ENCODE results near the gene TMTC4. TPM values are rescaled to one million over a fixed set of nuclear protein-coding genes. Genes with fewer than 3 reads are reported as not detected.
"Not testable (repeated sequence)": the region's sequence is repeated elsewhere in the genome, so short reads cannot be mapped to it uniquely, and the experiment has no call there.

The TMTC4 gene
- total RNA-seq, 1 experiment from 2014 or later = 28.1 TPM

- TF ChIP-seq CTCF (conservative IDR thresholded peaks at IDR 0.05) = no peak
- H3K4me1 Mint-ChIP-seq = peaks cover 2 to 6% of the 10 kb centered on the region in 2 experiments
- no CpG with 5 or more reads among the region's 12 CpGs for WGBS (ENCODE audit: extremely low coverage, insufficient read length, low lambda C conversion rate)
Measured at GRCh38 chr13:100580045-100580444, 94.5 kb downstream of the TMTC4 start.

GRCh38 chr13:100577239-100577638 is 97.4 kb downstream of the TMTC4 start:
- H3K14ac ChIP-seq (ENCODE audit: insufficient read depth, low read length); H2BK120ac ChIP-seq (ENCODE audit: low read depth, low read length, poor library complexity, severe bottlenecking); H3K79me2 ChIP-seq (ENCODE audit: insufficient read depth, low read length); H3K4me1 ChIP-seq (ENCODE audit: insufficient read depth, low read length); H3K4me3 Mint-ChIP-seq; H3K27ac ChIP-seq (ENCODE audit: insufficient read length, low read depth, low read length); H2AFZ ChIP-seq (ENCODE audit: low read length); H2BK12ac ChIP-seq (ENCODE audit: insufficient read length, low read depth, low read length); H3K56ac ChIP-seq (ENCODE audit: insufficient read length, low read depth, low read length); H4K20me1 ChIP-seq (ENCODE audit: control insufficient read depth, insufficient read depth, insufficient read length); H3K4me2 ChIP-seq (ENCODE audit: insufficient read depth, insufficient read length, low read length); H4K8ac ChIP-seq (replicated peaks; ENCODE audit: insufficient read length, low read depth, low read length); H2BK5ac ChIP-seq (ENCODE audit: insufficient read length, low read length); H3K18ac ChIP-seq (ENCODE audit: insufficient read length, low read depth, low read length); H3K23me2 ChIP-seq (ENCODE audit: insufficient read length, low read depth, low read length, poor library complexity, severe bottlenecking); H3K4me1 Mint-ChIP-seq; H2BK15ac ChIP-seq (ENCODE audit: low read depth, low read length); H3K79me1 ChIP-seq (ENCODE audit: insufficient read depth, low read depth, low read length, poor library complexity, severe bottlenecking); H3K4ac ChIP-seq (ENCODE audit: low read depth, low read length); H3K27me3 ChIP-seq (ENCODE audit: insufficient read depth, low read length); H3K27ac Mint-ChIP-seq; H3K27me3 Mint-ChIP-seq (ENCODE audit: low read depth); H2AK5ac ChIP-seq (ENCODE audit: insufficient read length, low read length); DNase-seq; H3K9me3 ChIP-seq (ENCODE audit: control insufficient read depth, low read depth, low read length); H3T11ph ChIP-seq (ENCODE audit: low read length); H4K5ac ChIP-seq (ENCODE audit: insufficient read length, low read depth, low read length); H4K91ac ChIP-seq (ENCODE audit: insufficient read length, low read depth, low read length); H3K9ac ChIP-seq (ENCODE audit: extremely low read depth, insufficient read length, low read length); H3K23ac ChIP-seq (ENCODE audit: insufficient read length, low read depth, low read length); H2BK20ac ChIP-seq (ENCODE audit: low read depth, low read length, poor library complexity, severe bottlenecking): not testable (repeated sequence)
- H3K9me3 Mint-ChIP-seq = peaks cover 15 to 18% of the 10 kb centered on the region in 2 experiments; a peak in 4 of 5 replicates
- H3K36me3 Mint-ChIP-seq (ENCODE audit: insufficient read depth in 1 of 3, low read depth in 3 of 3) = peaks cover 16 to 23% (median 16%) of the 10 kb centered on the region in 3 experiments
- no CpG with 5 or more reads among the region's 4 CpGs for WGBS (ENCODE audit: extremely low coverage, insufficient read length, low lambda C conversion rate)

More at GRCh38 chr13:100580045-100580444, 94.5 kb downstream of the TMTC4 start:
- Histone ChIP-seq H3K23ac (ENCODE audit: insufficient read length, low read depth, low read length) (no peak overlapping the region), H2AK5ac (ENCODE audit: insufficient read length, low read length) (no peak overlapping the region), H4K20me1 (ENCODE audit: control insufficient read depth, insufficient read depth, insufficient read length) (no peaks in the 10 kb centered on the region), H2BK5ac (ENCODE audit: insufficient read length, low read length) (no peak overlapping the region), H3K79me1 (ENCODE audit: insufficient read depth, low read depth, low read length, poor library complexity, severe bottlenecking) (no peaks in the 10 kb centered on the region), H3K14ac (ENCODE audit: insufficient read depth, low read length) (no peak overlapping the region), H3T11ph (ENCODE audit: low read length) (no peak overlapping the region), H3K9ac (ENCODE audit: extremely low read depth, insufficient read length, low read length) (no peak overlapping the region), H3K79me2 (ENCODE audit: insufficient read depth, low read length) (no peaks in the 10 kb centered on the region), H3K4ac (ENCODE audit: low read depth, low read length) (no peak overlapping the region), H3K18ac (ENCODE audit: insufficient read length, low read depth, low read length) (no peak overlapping the region), H3K23me2 (ENCODE audit: insufficient read length, low read depth, low read length, poor library complexity, severe bottlenecking) (no peaks in the 10 kb centered on the region), H3K9me3 (ENCODE audit: control insufficient read depth, low read depth, low read length) (peaks cover 8% of the 10 kb centered on the region), H2BK15ac (ENCODE audit: low read depth, low read length) (no peak overlapping the region), H4K91ac (ENCODE audit: insufficient read length, low read depth, low read length) (no peak overlapping the region), H2BK20ac (ENCODE audit: low read depth, low read length, poor library complexity, severe bottlenecking) (no peak overlapping the region), H3K4me2 (ENCODE audit: insufficient read depth, insufficient read length, low read length) (no peak overlapping the region), H4K8ac (replicated peaks; ENCODE audit: insufficient read length, low read depth, low read length) (no peak overlapping the region), H2AFZ (ENCODE audit: low read length) (no peak overlapping the region), H3K4me1 (ENCODE audit: insufficient read depth, low read length) (no peaks in the 10 kb centered on the region), H2BK12ac (ENCODE audit: insufficient read length, low read depth, low read length) (no peak overlapping the region), H3K27ac (ENCODE audit: insufficient read length, low read depth, low read length) (no peak overlapping the region), H3K27me3 (ENCODE audit: insufficient read depth, low read length) (no peaks in the 10 kb centered on the region), H3K56ac (ENCODE audit: insufficient read length, low read depth, low read length) (no peak overlapping the region), H2BK120ac (ENCODE audit: low read depth, low read length, poor library complexity, severe bottlenecking) (no peak overlapping the region), H4K5ac (ENCODE audit: insufficient read length, low read depth, low read length) (no peak overlapping the region)
- Mint-ChIP-seq H3K4me3 (no peak overlapping the region), H3K27me3 (ENCODE audit: low read depth) (no peaks in the 10 kb centered on the region; the same call in 1 of the 2 replicates), H3K9me3 (peaks cover 17 to 18% of the 10 kb centered on the region in 2 experiments; a peak in 4 of 5 replicates), H3K36me3 (ENCODE audit: insufficient read depth in 1 of 3, low read depth in 3 of 3) (peaks cover 17 to 29% (median 17%) of the 10 kb centered on the region in 3 experiments), H3K27ac (no peak overlapping the region)
- DNase-seq = no peak
